Kidney (tissue), 14 donors: ENCODE measurements around the gene TPRN. TPM values are rescaled to one million over a fixed set of nuclear protein-coding genes. Genes with fewer than 3 reads are reported as not detected.
A peak's percentile ranks its signal among the peaks of the same experiment; 100 is the strongest.

Source experiments
- DNase-seq, 5 donors: peaks; one replicate each; pipeline ENCODE4 v3.0.0-alpha.2; 2013 to 2020
- FAIRE-seq: peaks from 2 replicates; lab custom pipeline; 2012; peaks lifted over from hg19 to GRCh38; lab: Jason Lieb, UNC
- H3K27ac ChIP-seq, 2 donors: one replicate each; pipeline ENCODE4 v1.7.0; 2013; ENCODE audit warnings: low read depth in 2 of 2, low read length in 2 of 2, inconsistent platforms in 1 of 2
- H3K27me3 ChIP-seq: one replicate; pipeline ENCODE4 v1.7.1; 2013; ENCODE audit warnings: low read length, inconsistent platforms; ENCODE audit not compliant: control insufficient read depth, insufficient read depth
- H3K36me3 ChIP-seq, 3 donors: one replicate each; pipeline versions ENCODE4 v1.7.0 to v1.7.1; 2013; ENCODE audit warnings: low read length in 3 of 3, control low read depth in 1 of 3, inconsistent platforms in 1 of 3; ENCODE audit not compliant: insufficient read depth in 3 of 3, control insufficient read depth in 2 of 3
- H3K4me1 ChIP-seq, 3 donors: one replicate each; pipeline versions ENCODE4 v1.7.0 to v1.7.1; 2013; ENCODE audit warnings: low read length in 3 of 3, inconsistent platforms in 1 of 3, low read depth in 1 of 3; ENCODE audit not compliant: control insufficient read depth in 2 of 3, insufficient read depth in 2 of 3
- H3K4me3 ChIP-seq, 3 donors: one replicate each; pipeline versions ENCODE4 v1.7.0 to v1.8.1; 2013; ENCODE audit warnings: low read length in 3 of 3, control low read depth in 1 of 3, inconsistent platforms in 1 of 3
- H3K9ac ChIP-seq, 3 donors: one replicate each; pipeline versions ENCODE4 v1.7.0 to v1.7.1; 2013; ENCODE audit warnings: low read length in 3 of 3, control low read depth in 1 of 3, inconsistent platforms in 1 of 3
- H3K9me3 ChIP-seq, 3 donors: one replicate each; pipeline versions ENCODE4 v1.7.0 to v1.7.1; 2013; ENCODE audit warnings: low read length in 3 of 3, control low read depth in 1 of 3, inconsistent platforms in 1 of 3; ENCODE audit not compliant: control insufficient read depth in 2 of 3, insufficient read depth in 1 of 3
- intact Hi-C: fragments of 100-400 bp; cut with DNase I; formaldehyde crosslinking; loops from one replicate; pipeline ENCODE4 v1.11.1; 2022
- polyA plus RNA-seq: library from polyadenylated mRNA; stranded (reverse); fragments of 350-450 nt; fragmentation: Illumina TruSeq; extraction: RNeasy Lipid Tissue Mini Kit (QIAGEN cat#74804); gene quantifications from one replicate; pipeline ENCODE4 v1.2.3, GENCODE V29; 2014; ENCODE audit warnings: low read depth, low replicate concordance; ENCODE audit not compliant: insufficient read depth
- total RNA-seq: library from RNA; stranded (reverse); fragmentation: NEBNext Ultra II Directional; extraction: Animal tissue kit (Norgen Biotek cat#: 25700); gene quantifications from one replicate; pipeline ENCODE4 v1.2.1, GENCODE V29; 2021
- TF ChIP-seq, protein P1 (sequence below): IDR thresholded peaks from 3 replicates; pipeline ENCODE4 v1.5.1; 2012; ENCODE audit warnings: mild to moderate bottlenecking, moderate library complexity, borderline replicate concordance; ENCODE audit not compliant: insufficient read depth; ENCODE audit errors: extremely low read depth
- donor health status: control.
- donor health status: control.
- donor health status: control.
- donor health status: control.
- donor health status: control.
- donor health status: DM: yes; HTN: yes; CAD: no.
- donor health status: Normal renal cell carcinoma (clear cell type).

Gene TPRN
- total and polyA plus RNA-seq, 2 donors from 2014 or later, result 47.2 to 49.5 TPM

DNA sequence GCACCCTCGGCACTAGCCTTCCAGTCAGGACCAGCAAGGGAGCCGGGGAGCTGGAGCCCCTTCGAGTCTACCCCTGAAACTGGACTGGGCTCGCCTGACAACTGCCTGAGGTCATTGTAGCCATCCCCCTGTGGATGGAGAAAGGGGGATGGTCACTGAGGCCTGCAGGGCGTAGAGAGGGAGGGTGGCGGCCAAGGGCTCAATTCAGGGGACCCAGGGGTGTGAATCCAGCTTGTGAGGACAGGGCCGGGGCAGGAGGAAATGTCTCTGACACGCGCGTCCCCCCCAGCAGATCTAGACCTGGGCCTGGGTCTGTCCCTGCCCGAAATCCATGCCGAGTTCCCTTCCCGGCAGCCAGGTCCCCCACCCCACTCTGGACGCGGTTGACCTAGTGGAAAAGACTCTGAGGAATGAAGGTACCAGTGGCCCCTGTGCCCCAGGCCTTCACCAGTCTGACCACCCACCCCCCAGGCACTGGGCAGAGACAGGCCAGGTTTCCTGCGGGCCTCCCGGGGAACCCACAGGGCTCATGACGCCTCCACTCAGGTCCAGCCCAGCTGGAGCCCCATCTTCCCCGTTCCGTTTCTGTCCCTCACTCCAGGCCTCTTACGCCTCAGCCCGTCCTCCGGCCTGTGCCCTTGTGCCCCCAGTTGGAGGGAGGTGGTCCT, 31.0 kb upstream of the TPRN start:
- TF ChIP-seq, protein P1, sequence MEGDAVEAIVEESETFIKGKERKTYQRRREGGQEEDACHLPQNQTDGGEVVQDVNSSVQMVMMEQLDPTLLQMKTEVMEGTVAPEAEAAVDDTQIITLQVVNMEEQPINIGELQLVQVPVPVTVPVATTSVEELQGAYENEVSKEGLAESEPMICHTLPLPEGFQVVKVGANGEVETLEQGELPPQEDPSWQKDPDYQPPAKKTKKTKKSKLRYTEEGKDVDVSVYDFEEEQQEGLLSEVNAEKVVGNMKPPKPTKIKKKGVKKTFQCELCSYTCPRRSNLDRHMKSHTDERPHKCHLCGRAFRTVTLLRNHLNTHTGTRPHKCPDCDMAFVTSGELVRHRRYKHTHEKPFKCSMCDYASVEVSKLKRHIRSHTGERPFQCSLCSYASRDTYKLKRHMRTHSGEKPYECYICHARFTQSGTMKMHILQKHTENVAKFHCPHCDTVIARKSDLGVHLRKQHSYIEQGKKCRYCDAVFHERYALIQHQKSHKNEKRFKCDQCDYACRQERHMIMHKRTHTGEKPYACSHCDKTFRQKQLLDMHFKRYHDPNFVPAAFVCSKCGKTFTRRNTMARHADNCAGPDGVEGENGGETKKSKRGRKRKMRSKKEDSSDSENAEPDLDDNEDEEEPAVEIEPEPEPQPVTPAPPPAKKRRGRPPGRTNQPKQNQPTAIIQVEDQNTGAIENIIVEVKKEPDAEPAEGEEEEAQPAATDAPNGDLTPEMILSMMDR, result no peak
- Histone ChIP-seq H3K9ac (no peak overlapping the region), H3K4me3 (peak overlapping the region in 1 of 3 donors; percentile 25), H3K36me3 (no peaks in the 10 kb centered on the region), H3K27me3 (no peaks in the 10 kb centered on the region), H3K4me1 (peaks cover 0 to 24% (median 15%) of the 10 kb centered on the region in 3 donors), H3K9me3 (no peaks in the 10 kb centered on the region), H3K27ac (peak overlapping the region in 1 of 2 donors; percentile 16)
- no peak for DNase-seq
- FAIRE-seq, result no peak
- intact Hi-C loops, result loop anchor here (10.0 kb wide), 1 partner anchor 117 kb away; the partner anchor contains the start of gene DPP7

DNA sequence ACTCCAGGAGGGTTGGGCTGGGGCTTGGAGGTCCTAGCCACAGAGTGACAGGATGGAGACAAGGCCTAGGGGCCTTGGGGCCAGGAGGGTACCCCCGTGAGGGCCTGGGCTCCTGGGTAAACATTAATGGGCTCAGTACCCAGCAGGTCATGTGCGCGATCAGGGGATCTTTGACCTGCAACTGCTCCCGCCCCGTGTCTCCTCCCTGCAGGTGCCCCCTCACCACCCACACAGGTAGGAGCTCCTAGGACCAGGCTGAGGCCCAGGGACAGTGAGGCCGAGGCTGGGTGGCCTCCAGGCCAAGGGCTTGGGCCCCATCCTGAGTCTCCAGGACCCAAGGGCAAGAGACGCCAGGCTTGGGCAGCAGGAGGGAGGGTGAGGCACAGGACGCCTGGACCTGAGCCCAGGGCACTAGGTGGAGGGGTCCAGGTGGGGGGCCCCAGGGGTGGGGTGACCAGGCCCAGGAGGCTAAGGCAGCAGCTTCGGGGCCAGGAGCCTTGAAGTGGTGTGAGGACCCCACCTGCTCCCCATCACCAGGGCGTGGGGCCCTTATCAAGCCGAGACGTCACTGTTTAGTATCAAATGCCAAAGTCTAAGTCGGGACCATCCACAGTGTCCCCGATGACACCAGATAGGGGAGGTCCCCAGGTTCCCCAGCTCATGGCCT, 30.3 kb upstream of the TPRN start, which contains the start of gene SLC34A3:
Gene SLC34A3, plus strand, starts transcription at position 197 of the 667 bp plus-strand sequence. CDS start 802 bp downstream, outside the sequence.
- TF ChIP-seq, protein P1, result no peak
- Histone ChIP-seq H3K9me3 (no peaks in the 10 kb centered on the region), H3K27me3 (no peaks in the 10 kb centered on the region), H3K4me3 (peak within 1 kb of the TSS in 1 of 3 donors; percentile 25), H3K9ac (no peak within 1 kb of the TSS), H3K27ac (peak within 1 kb of the TSS; percentile 16 to 51), H3K36me3 (no peaks in the 10 kb centered on the region), H3K4me1 (peaks cover 0 to 26% (median 15%) of the 10 kb centered on the region in 3 donors)
- FAIRE-seq (no peak), DNase-seq (peak in 1 of 5 donors; percentile 32)
- intact Hi-C loops, result loop anchor here (10.0 kb wide), 1 partner anchor 116 kb away; the partner anchor contains the start of gene DPP7

DNA sequence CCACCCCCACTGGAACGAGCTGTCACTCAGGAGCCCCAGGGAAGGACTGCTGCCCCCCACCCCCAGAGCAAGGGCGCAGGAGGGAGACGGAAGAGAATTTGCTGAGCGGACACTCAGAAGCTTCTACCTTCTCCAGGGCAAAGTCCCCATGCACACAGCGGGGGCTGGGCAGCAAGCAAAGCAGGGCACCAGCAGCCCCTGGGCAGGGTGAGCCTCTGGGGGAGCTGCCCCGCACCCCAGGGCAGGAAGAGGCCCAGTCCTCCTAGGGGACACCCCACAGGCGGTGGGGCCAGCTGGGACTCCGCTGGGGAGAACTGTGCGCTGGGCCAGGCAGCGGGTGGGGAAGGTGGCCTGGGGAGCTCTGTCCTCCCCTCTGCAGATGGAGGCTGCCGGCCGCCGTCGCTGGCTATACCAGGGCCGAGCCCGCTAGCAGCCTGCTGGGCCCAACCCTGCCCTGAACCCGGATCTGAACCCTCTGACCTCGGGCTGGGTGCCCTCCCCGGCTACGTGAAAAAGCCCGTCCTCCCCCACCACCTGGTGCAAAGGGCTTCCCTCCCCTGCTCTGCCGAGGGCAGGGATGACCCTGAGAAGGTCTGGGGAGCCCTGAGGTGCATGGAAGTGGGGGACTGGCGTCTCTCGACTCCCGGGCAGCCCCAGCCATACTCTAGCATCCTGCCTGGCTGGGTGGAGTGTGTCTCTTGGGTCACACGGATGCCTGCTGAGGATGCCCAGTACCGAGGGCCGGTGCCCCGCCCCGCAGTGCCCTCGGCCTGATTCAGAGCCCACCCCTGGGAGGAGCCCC, 29.6 kb upstream of the TPRN start:
- H3K36me3 ChIP-seq, result no peaks in the 10 kb centered on the region
- TF ChIP-seq, protein P1, result no peak
- intact Hi-C loops, result loop anchor here (10.0 kb wide), 1 partner anchor 115 kb away; the partner anchor contains the start of gene DPP7
- FAIRE-seq, result no peak
- H3K27ac ChIP-seq, result peak overlapping the region in 1 of 2 donors; percentile 51
- H3K27me3 ChIP-seq, result no peaks in the 10 kb centered on the region
- peaks cover 0 to 26% (median 15%) of the 10 kb centered on the region in 3 donors for H3K4me1 ChIP-seq
- no peaks in the 10 kb centered on the region for H3K9me3 ChIP-seq
- H3K9ac ChIP-seq, result no peak overlapping the region
- peak in 2 of 5 donors; percentile 52 to 64 for DNase-seq
- no peak overlapping the region for H3K4me3 ChIP-seq
